Right lung (tissue), 10 donors: Measurements from ENCODE around the gene MTA3. TPM values are rescaled to one million over a fixed set of nuclear protein-coding genes. Genes with fewer than 3 reads are reported as not detected.
A peak's percentile ranks its signal among the peaks of the same experiment; 100 is the strongest.
"Not testable (repeated sequence)": the region's sequence is repeated elsewhere in the genome, so short reads cannot be mapped to it uniquely, and the experiment has no call there.

ENCODE experiments used
- DNase-seq, 2 donors: peaks; one replicate each; pipeline ENCODE4 v3.0.0-alpha.2; 2013
- long read RNA-seq, 8 donors: transcript quantifications; one replicate each; lab custom pipeline, GENCODE V29; 2026
- polyA plus RNA-seq, 5 donors: library from polyadenylated mRNA; unstranded; fragments of 120-200 nt; gene quantifications; one replicate each; pipeline versions ENCODE4 v1.2.1 to v1.2.3, GENCODE V29; 2013; ENCODE audit warnings: inconsistent platforms in 1 of 5, low replicate concordance in 1 of 5; ENCODE audit not compliant: insufficient read length in 5 of 5, insufficient read depth in 1 of 5

The MTA3 gene
- polyA plus RNA-seq, result 10 to 100 TPM; 47.0 to 80.4 (median 72.9) TPM
- long read RNA-seq, donor 1, transcript MTA3-215 (3 exons, 2,504 nt), result major isoform, 11 of 20 reads
- long read RNA-seq, donor 1, partial matches to known transcripts, result 5 of 20 reads
- long read RNA-seq, donor 1, other reads (novel, unspliced or antisense), result 0 of 20 reads
- long read RNA-seq, donor 2, transcript MTA3-215 (3 exons, 2,504 nt), result major isoform, 9 of 13 reads
- long read RNA-seq, donor 2, partial matches to known transcripts, result 0 of 13 reads
- long read RNA-seq, donor 2, other reads (novel, unspliced or antisense), result 0 of 13 reads
- long read RNA-seq, donor 3, transcript MTA3-215 (3 exons, 2,504 nt), result major isoform, 10 of 17 reads
- long read RNA-seq, donor 3, partial matches to known transcripts, result 0 of 17 reads
- long read RNA-seq, donor 3, other reads (novel, unspliced or antisense), result 0 of 17 reads
- long read RNA-seq, donor 4, partial matches to known transcripts, result 9 of 16 reads
- long read RNA-seq, donor 4, other reads (novel, unspliced or antisense), result 0 of 16 reads
- long read RNA-seq, donor 5, transcript MTA3-215 (3 exons, 2,504 nt), result major isoform, 10 of 23 reads
- long read RNA-seq, donor 5, transcript MTA3-205 (14 exons, 2,202 nt), result minor isoform, 8 of 23 reads
- long read RNA-seq, donor 5, partial matches to known transcripts, result 0 of 23 reads
- long read RNA-seq, donor 5, other reads (novel, unspliced or antisense), result 0 of 23 reads
- long read RNA-seq, donor 6, transcript MTA3-204 (14 exons, 2,041 nt), result minor isoform, 5 of 17 reads
- long read RNA-seq, donor 6, transcript MTA3-215 (3 exons, 2,504 nt), result major isoform, 11 of 17 reads
- long read RNA-seq, donor 6, partial matches to known transcripts, result 0 of 17 reads
- long read RNA-seq, donor 6, other reads (novel, unspliced or antisense), result 0 of 17 reads
- long read RNA-seq, donor 7, partial matches to known transcripts, result 0 of 4 reads
- long read RNA-seq, donor 7, other reads (novel, unspliced or antisense), result 0 of 4 reads
- long read RNA-seq, donor 8, transcript MTA3-215 (3 exons, 2,504 nt), result major isoform, 8 of 11 reads
- long read RNA-seq, donor 8, partial matches to known transcripts, result 0 of 11 reads
- long read RNA-seq, donor 8, other reads (novel, unspliced or antisense), result 0 of 11 reads

- DNase-seq, result peak; percentile 33 to 48
Measured at GRCh38 chr2:42568401-42569115, at the start of gene MTA3. TSS of gene MTA3 (plus strand) at chr2:42568632. CDS start at chr2:42568746, 114 bp downstream.

GRCh38 chr2:42519624-42520023, 48.8 kb upstream of the MTA3 start:
- DNase-seq, result no peak

- no peak for DNase-seq
Measured at GRCh38 chr2:42522035-42522434, 46.4 kb upstream of the MTA3 start.

GRCh38 chr2:42523341-42523740, 45.1 kb upstream of the MTA3 start:
- no peak for DNase-seq

GRCh38 chr2:42532397-42532796, 36.0 kb upstream of the MTA3 start:
- no peak for DNase-seq

GRCh38 chr2:42537493-42537892, 30.9 kb upstream of the MTA3 start:
- DNase-seq, result no peak

- DNase-seq, result no peak
Measured at GRCh38 chr2:42542871-42543270, 25.6 kb upstream of the MTA3 start.

GRCh38 chr2:42545023-42545721, 23.3 kb upstream of the MTA3 start:
- DNase-seq, result no peak

- no peak for DNase-seq
Measured at GRCh38 chr2:42545841-42546390, 22.5 kb upstream of the MTA3 start.

GRCh38 chr2:42547014-42547413, 21.4 kb upstream of the MTA3 start:
- DNase-seq, result no peak

- no peak for DNase-seq
Measured at GRCh38 chr2:42547446-42548295, 20.8 kb upstream of the MTA3 start.

GRCh38 chr2:42550870-42551269, 17.6 kb upstream of the MTA3 start:
- DNase-seq, result no peak

- DNase-seq, result no peak
Measured at GRCh38 chr2:42554392-42554791, 14.0 kb upstream of the MTA3 start.

GRCh38 chr2:42556315-42556890, 12.0 kb upstream of the MTA3 start:
- no peak for DNase-seq

- DNase-seq, result no peak
Measured at GRCh38 chr2:42557306-42557705, 11.1 kb upstream of the MTA3 start.

GRCh38 chr2:42558827-42559226, 9.6 kb upstream of the MTA3 start:
- no peak for DNase-seq

- not testable (repeated sequence) for DNase-seq
Measured at GRCh38 chr2:42560133-42560532, 8.3 kb upstream of the MTA3 start.

- DNase-seq, result no peak
Measured at GRCh38 chr2:42560899-42561298, 7.5 kb upstream of the MTA3 start.
